PFSK-1 (cell line): ENCODE data around the gene COMMD3.

Experiments
- REST ChIP-seq, 2 experiments: IDR thresholded peaks; 2 replicates each; pipeline versions ENCODE4 v1.6.1 to v1.8.0; 2011 to 2012; ENCODE audit warnings: low read depth in 2 of 2, low read length in 2 of 2, control low read depth in 1 of 2, inconsistent platforms in 1 of 2, mild to moderate bottlenecking in 1 of 2, moderate library complexity in 1 of 2; ENCODE audit not compliant: insufficient read depth in 1 of 2
- TAF1 ChIP-seq: IDR thresholded peaks from 2 replicates; pipeline ENCODE4 v1.6.1; 2012; ENCODE audit warnings: low read length, control low read depth, borderline replicate concordance; ENCODE audit not compliant: insufficient read depth

DNA sequence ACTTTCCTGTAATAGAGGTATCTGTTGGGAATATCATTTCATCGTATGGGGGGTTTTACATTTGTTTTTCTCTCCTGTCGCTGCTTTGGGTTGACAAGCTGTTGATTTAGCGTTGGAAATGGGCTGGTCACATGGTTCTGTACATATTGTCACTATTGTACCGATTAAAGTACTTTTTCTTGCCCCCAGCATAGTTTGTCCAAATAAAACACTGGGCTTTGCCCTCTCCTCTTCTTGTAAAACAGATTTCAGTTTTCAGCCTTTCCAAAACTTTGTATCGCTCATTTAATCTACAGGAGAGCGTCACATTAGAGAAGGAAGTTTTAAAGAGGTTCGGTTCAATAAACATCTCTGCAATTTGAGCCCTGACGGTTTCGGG is 8.7 kb downstream of the COMMD3 start:
- TF ChIP-seq REST (IDR thresholded peaks at IDR 0.05; ENCODE audit: insufficient read depth in 1 of 2, low read depth in 2 of 2, low read length in 2 of 2) (no peak), TAF1 (no peak)
